ENCODE data around the gene BTBD9.

The BTBD9 gene

GRCh38 chr6:38177882-38178583 is 461.7 kb downstream of the BTBD9 start:
- H3K4me3 ChIP-seq (ENCODE audit: low read length): no peak overlapping the region
- TF ChIP-seq CTCF (conservative IDR thresholded peaks at IDR 0.05; ENCODE audit: low read depth, low read length): no peak
- DNase-seq (ENCODE audit: low read depth): no peak

DNA sequence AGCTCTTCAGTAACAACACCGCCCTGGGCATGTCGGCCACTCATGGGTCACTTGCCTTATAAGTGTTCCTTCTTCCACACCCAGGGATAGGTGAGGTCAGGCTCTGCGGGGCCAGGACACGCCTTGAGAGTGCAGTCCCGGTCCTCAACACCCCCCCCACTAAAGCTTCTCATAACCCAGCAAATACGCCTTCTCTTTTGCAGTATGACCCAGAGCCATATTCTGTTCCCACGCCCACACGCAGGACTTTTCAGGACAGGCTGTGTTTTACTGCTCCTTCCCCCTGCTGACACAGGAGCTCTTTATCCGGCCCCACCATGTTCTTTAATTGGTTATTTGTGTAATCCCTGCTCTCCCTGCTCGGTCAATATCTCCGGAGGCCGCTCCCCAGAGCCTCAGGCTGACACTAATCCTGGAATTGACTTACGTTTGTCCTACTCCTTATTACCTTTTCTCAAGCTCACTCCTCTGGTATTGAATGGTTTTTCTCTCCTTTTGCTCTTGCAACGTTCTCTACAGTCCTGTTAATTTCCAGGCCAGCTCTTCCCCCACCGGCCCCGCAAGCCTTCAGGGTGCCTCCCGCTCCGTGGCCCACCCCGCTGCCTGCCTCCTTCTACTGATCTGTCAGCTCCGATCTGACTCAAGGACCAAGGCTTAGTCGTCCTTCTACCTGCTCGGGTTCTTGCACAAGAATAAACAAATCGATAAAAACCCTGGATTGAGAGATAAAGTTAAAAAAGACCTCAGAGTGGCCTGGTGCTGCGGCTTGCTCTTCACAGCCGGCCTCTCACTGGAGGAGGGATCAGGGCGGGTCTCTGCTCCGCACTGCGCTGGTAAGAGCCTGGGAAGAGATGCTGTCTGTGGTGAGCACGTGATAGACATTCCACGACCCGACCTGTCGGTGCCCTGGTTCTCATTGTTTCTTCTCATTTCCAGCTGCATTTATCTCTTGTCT is 462.7 kb downstream of the BTBD9 start:
- TF ChIP-seq CTCF (conservative IDR thresholded peaks at IDR 0.05; ENCODE audit: low read depth, low read length): no peak
- H3K4me3 ChIP-seq (ENCODE audit: low read length): peak overlapping the region; percentile 18
- DNase-seq (ENCODE audit: low read depth): peak; percentile 75

- no peak overlapping the region for H3K4me3 ChIP-seq (ENCODE audit: low read length)
- TF ChIP-seq CTCF (conservative IDR thresholded peaks at IDR 0.05; ENCODE audit: low read depth, low read length): no peak
- no peak for DNase-seq (ENCODE audit: low read depth)
Measured at GRCh38 chr6:38175786-38176185, 463.9 kb downstream of the BTBD9 start.

DNA sequence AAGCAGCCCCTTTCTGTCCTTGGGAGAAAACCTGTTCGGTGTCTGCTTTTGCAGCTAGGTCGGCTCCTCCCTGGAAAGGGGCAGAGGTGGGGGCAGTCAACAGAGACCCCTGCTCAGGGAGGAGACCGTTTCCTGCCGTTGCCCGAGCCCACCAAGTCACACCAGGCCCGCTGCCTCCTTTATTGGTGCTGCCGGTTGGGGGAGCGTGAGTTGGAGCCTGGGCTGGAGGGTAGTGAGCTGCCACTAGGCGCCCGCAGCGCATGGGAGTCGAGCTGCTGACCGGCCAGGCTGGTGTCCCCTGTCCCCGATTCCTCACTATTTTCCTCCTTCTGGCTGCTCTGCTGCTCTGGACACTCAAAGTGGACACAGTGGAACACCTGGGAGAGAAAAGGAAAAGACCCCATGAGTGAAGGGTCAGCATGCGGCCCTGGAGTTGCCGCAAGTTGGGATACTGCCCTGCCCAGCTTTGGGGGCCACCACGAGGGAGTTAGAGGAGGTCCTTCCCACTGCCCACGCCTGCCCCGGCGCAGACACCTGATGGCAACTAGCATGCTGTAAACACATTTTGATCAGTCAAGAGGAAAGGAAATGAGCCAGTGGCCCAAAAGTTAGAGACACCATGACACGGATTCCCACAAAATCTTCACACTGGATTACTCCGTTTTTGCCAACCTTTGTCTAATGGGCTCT is 464.8 kb downstream of the BTBD9 start:
- DNase-seq (ENCODE audit: low read depth): no peak

GRCh38 chr6:38174315-38174714 is 465.4 kb downstream of the BTBD9 start:
- no peak for DNase-seq (ENCODE audit: low read depth)
- TF ChIP-seq CTCF (conservative IDR thresholded peaks at IDR 0.05; ENCODE audit: low read depth, low read length): no peak
- no peak overlapping the region for H3K4me3 ChIP-seq (ENCODE audit: low read length)

More for the DNA sequence above, 464.8 kb downstream of the BTBD9 start:
- TF ChIP-seq CTCF (conservative IDR thresholded peaks at IDR 0.05; ENCODE audit: low read depth, low read length): no peak
- H3K4me3 ChIP-seq (ENCODE audit: low read length): no peak overlapping the region

DNA sequence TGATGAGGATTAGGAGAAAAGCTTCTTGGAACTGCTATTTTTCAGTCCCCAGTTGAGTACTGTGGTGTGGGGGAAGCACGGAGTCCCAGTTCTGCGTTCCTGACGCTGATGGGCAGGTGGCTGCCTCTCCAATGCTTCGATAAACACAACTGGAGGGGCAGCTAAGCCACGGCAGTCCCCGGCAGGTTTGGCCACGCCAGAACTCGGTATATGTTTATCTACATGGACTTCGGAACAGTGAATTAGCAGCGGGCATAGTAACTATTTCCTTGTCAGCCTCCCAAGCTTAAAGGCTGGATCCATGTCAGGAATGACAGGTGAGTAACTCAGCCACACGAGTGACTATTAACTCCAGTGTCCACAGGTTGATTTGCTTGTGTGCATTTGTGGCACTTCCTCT is 465.8 kb downstream of the BTBD9 start:
- TF ChIP-seq CTCF (conservative IDR thresholded peaks at IDR 0.05; ENCODE audit: low read depth, low read length): no peak
- no peak overlapping the region for H3K4me3 ChIP-seq (ENCODE audit: low read length)
- DNase-seq (ENCODE audit: low read depth): no peak

Measured in retinal pigment epithelial cell (primary cell).